ENCODE results near the gene MTMR12.

The MTMR12 gene

GRCh38 chr5:32270946-32271345, 41.8 kb downstream of the MTMR12 start:
- DNase-seq = no peak

GRCh38 chr5:32270178-32270577, 42.6 kb downstream of the MTMR12 start:
- no peak for DNase-seq

GRCh38 chr5:32265902-32266301, 46.8 kb downstream of the MTMR12 start:
- DNase-seq = no peak

- DNase-seq = no peak
Measured at GRCh38 chr5:32264957-32265572, 47.7 kb downstream of the MTMR12 start.

- DNase-seq = no peak
Measured at GRCh38 chr5:32263684-32264083, 49.1 kb downstream of the MTMR12 start.

- DNase-seq = no peak
Measured at GRCh38 chr5:32261198-32261597, 51.5 kb downstream of the MTMR12 start.

- no peak for DNase-seq
Measured at GRCh38 chr5:32259033-32259432, 53.7 kb downstream of the MTMR12 start.

GRCh38 chr5:32258424-32258823, 54.3 kb downstream of the MTMR12 start:
- DNase-seq = no peak

GRCh38 chr5:32255540-32255900, 57.2 kb downstream of the MTMR12 start:
- DNase-seq = no peak

GRCh38 chr5:32254881-32255539, 57.7 kb downstream of the MTMR12 start:
- no peak for DNase-seq

GRCh38 chr5:32251871-32252458, 60.8 kb downstream of the MTMR12 start:
- DNase-seq = no peak

GRCh38 chr5:32249668-32250067, 63.1 kb downstream of the MTMR12 start:
- DNase-seq = no peak

GRCh38 chr5:32245742-32246141, 67.0 kb downstream of the MTMR12 start:
- DNase-seq = no peak

- no peak for DNase-seq
Measured at GRCh38 chr5:32244017-32244416, 68.7 kb downstream of the MTMR12 start.

GRCh38 chr5:32241034-32241783, 71.5 kb downstream of the MTMR12 start:
- no peak for DNase-seq

- no peak for DNase-seq
Measured at GRCh38 chr5:32239385-32239784, 73.4 kb downstream of the MTMR12 start.

- no peak for DNase-seq
Measured at GRCh38 chr5:32233696-32234447, 78.9 kb downstream of the MTMR12 start.

- no peak for DNase-seq
Measured at GRCh38 chr5:32233220-32233695, 79.5 kb downstream of the MTMR12 start.

GRCh38 chr5:32232441-32233219, 80.1 kb downstream of the MTMR12 start:
- peak; percentile 64 for DNase-seq

- DNase-seq = no peak
Measured at GRCh38 chr5:32231929-32232328, 80.8 kb downstream of the MTMR12 start.

- no peak for DNase-seq
Measured at GRCh38 chr5:32231241-32231640, 81.5 kb downstream of the MTMR12 start.
